HepG2 (cell line): ENCODE measurements around the gene PLD2. TPM values are rescaled to one million over a fixed set of nuclear protein-coding genes. Genes with fewer than 3 reads are reported as not detected.

ENCODE experiments used
- CERS6 ChIP-seq: sonication (generic); formaldehyde crosslinking; IDR thresholded peaks from 2 replicates; pipeline ENCODE4 v1.5.0; 2020; ENCODE audit warnings: missing genetic modification reagents
- MEIS2 ChIP-seq: sonication (generic); formaldehyde crosslinking; IDR thresholded peaks from 2 replicates; pipeline ENCODE4 v1.9.0; 2021; ENCODE audit warnings: mild to moderate bottlenecking, missing genetic modification reagents
- POLR2A ChIP-seq, 2 experiments: IDR thresholded peaks; 2 replicates each; pipeline ENCODE4 v1.6.1; 2011; ENCODE audit warnings: low read depth in 2 of 2, low read length in 2 of 2, mild to moderate bottlenecking in 1 of 2, moderate library complexity in 1 of 2; ENCODE audit not compliant: insufficient read depth in 1 of 2
- RAD21 ChIP-seq: fragments of 450-650 bp; formaldehyde crosslinking; IDR thresholded peaks from 2 replicates; pipeline ENCODE4 v1.5.0; 2020; ENCODE audit warnings: mild to moderate bottlenecking
- RERE ChIP-seq: IDR thresholded peaks from 2 replicates; pipeline ENCODE4 v1.6.1; 2016; ENCODE audit warnings: low read depth, missing genetic modification reagents, missing compliant biosample characterization
- SMAD1 ChIP-seq: sonication (generic); formaldehyde crosslinking; IDR thresholded peaks from 2 replicates; pipeline ENCODE4 v1.4.0; 2020; ENCODE audit warnings: missing genetic modification reagents, low read depth, mild to moderate bottlenecking, borderline replicate concordance
- SRF ChIP-seq: IDR thresholded peaks from 2 replicates; pipeline ENCODE4 v1.6.1; 2011; ENCODE audit warnings: mild to moderate bottlenecking, low read depth, low read length, moderate library complexity
- TBL1XR1 ChIP-seq: fragments of 150-350 bp; IDR thresholded peaks from 2 replicates; pipeline ENCODE4 v1.6.1; 2014; ENCODE audit warnings: borderline replicate concordance, low read length; ENCODE audit not compliant: partially characterized antibody
- THYN1 ChIP-seq: sonication (generic); formaldehyde crosslinking; IDR thresholded peaks from 2 replicates; pipeline ENCODE4 v1.8.1; 2023; ENCODE audit warnings: low read depth, mild to moderate bottlenecking, moderate library complexity, missing genetic modification reagents, borderline replicate concordance
- ZBTB44 ChIP-seq: sonication (generic); formaldehyde crosslinking; IDR thresholded peaks from 2 replicates; pipeline ENCODE4 v1.4.0; 2020; ENCODE audit warnings: missing genetic modification reagents
- ZFP91 ChIP-seq: sonication (generic); formaldehyde crosslinking; IDR thresholded peaks from 2 replicates; pipeline ENCODE4 v1.9.0; 2022; ENCODE audit warnings: missing genetic modification reagents, mild to moderate bottlenecking, borderline replicate concordance
- ZNF124 ChIP-seq: sonication (generic); formaldehyde crosslinking; IDR thresholded peaks from 2 replicates; pipeline ENCODE4 v1.4.0; 2020; ENCODE audit warnings: missing genetic modification reagents
- ZNF337 ChIP-seq: sonication (generic); formaldehyde crosslinking; IDR thresholded peaks from 2 replicates; pipeline ENCODE4 v1.5.1; 2020; ENCODE audit warnings: missing genetic modification reagents, low read depth, mild to moderate bottlenecking, borderline replicate concordance
- ZNF441 ChIP-seq: sonication (generic); formaldehyde crosslinking; IDR thresholded peaks from 2 replicates; pipeline ENCODE4 v1.7.0; 2021; ENCODE audit warnings: missing genetic modification reagents, borderline replicate concordance
- ZNF567 ChIP-seq: sonication (generic); formaldehyde crosslinking; IDR thresholded peaks from 2 replicates; pipeline ENCODE4 v1.8.1; 2023; ENCODE audit warnings: mild to moderate bottlenecking, missing genetic modification reagents, borderline replicate concordance
- ZNF75D ChIP-seq: sonication (generic); formaldehyde crosslinking; IDR thresholded peaks from 2 replicates; pipeline ENCODE4 v1.8.1; 2023; ENCODE audit warnings: missing genetic modification reagents, mild to moderate bottlenecking, borderline replicate concordance
- ZNF781 ChIP-seq: sonication (generic); formaldehyde crosslinking; IDR thresholded peaks from 2 replicates; pipeline ENCODE4 v1.5.1; 2020; ENCODE audit warnings: borderline replicate concordance, mild to moderate bottlenecking, missing genetic modification reagents; ENCODE audit errors: not compliant biosample characterization
- ZSCAN21 ChIP-seq: sonication (generic); formaldehyde crosslinking; IDR thresholded peaks from 2 replicates; pipeline ENCODE4 v1.8.0; 2022; ENCODE audit warnings: mild to moderate bottlenecking, missing genetic modification reagents, moderate library complexity, borderline replicate concordance
- polyA plus RNA-seq, 8 experiments: library from polyadenylated mRNA; depleted of rRNA in 3 of 8; stranded (reverse) in 7 of 8; unstranded in 1 of 8; fragments of >200 nt; fragmentation: Illumina TruSeq in 4 of 8; extraction: Trizol in 4 of 8; gene quantifications; 2 replicates each; pipeline versions ENCODE4 v1.2.1 to v1.2.3, GENCODE V29; 2011 to 2016; ENCODE audit warnings: low read depth in 4 of 8, missing spikeins in 1 of 8, mixed read lengths in 1 of 8; ENCODE audit not compliant: insufficient read depth in 1 of 8
- total RNA-seq, 5 experiments: library from RNA; depleted of rRNA; stranded (reverse); fragments of >200 nt; fragmentation: Illumina TruSeq; extraction: Trizol; gene quantifications; 2 replicates each; pipeline ENCODE4 v1.2.3, GENCODE V29; 2016; ENCODE audit warnings: low read depth in 1 of 5

PLD2 gene
- total and polyA plus RNA-seq, 2 of the 13 experiments (the other 11 are each of a cell fraction or from before 2014, with no cell fraction given): 13.4 to 29.7 TPM

GRCh38 chr17:4806777-4807604 is at the start of gene PLD2 (continued):
- no peak for TF ChIP-seq THYN1 (CRISPR knock-in tag)
- peak; percentile 55; the same call in 1 of the 2 replicates for TF ChIP-seq RAD21 (CRISPR knock-in tag)
- no peak for TF ChIP-seq ZSCAN21 (CRISPR knock-in tag)
- TF ChIP-seq ZNF567 (CRISPR knock-in tag): no peak
- no peak for TF ChIP-seq RERE (CRISPR knock-in tag)
- TF ChIP-seq ZBTB44 (CRISPR knock-in tag): no peak
- TF ChIP-seq TBL1XR1: no peak
- TF ChIP-seq SMAD1 (CRISPR knock-in tag): no peak
- no peak for TF ChIP-seq ZNF337
- no peak for TF ChIP-seq ZNF441 (CRISPR knock-in tag)
- TF ChIP-seq ZNF781 (CRISPR knock-in tag): no peak
- no peak for TF ChIP-seq CERS6 (CRISPR knock-in tag)
- TF ChIP-seq ZFP91 (CRISPR knock-in tag): peak; percentile 14; the same call in 1 of the 2 replicates
- TF ChIP-seq SRF: no peak
- no peak for TF ChIP-seq MEIS2 (CRISPR knock-in tag)
- no peak for TF ChIP-seq ZNF124 (CRISPR knock-in tag)
- TF ChIP-seq ZNF75D (CRISPR knock-in tag): no peak
- peak; percentile 74 to 81 for TF ChIP-seq POLR2A (IDR thresholded peaks at IDR 0.05; ENCODE audit: insufficient read depth in 1 of 2, low read depth in 2 of 2, low read length in 2 of 2)
